Neutrophil (primary cell): ENCODE data around the gene ACY1.

Source experiments
- H3K27ac ChIP-seq: fragments of 200-600 bp; sonication (generic); 2 replicates; pipeline ENCODE4 v1.5.1; 2016; ENCODE audit warnings: mild to moderate bottlenecking, moderate library complexity
- H3K27me3 ChIP-seq: fragments of 200-600 bp; sonication (generic); 2 replicates; pipeline ENCODE4 v1.6.0; 2016; ENCODE audit warnings: mild to moderate bottlenecking
- H3K36me3 ChIP-seq: fragments of 200-600 bp; sonication (generic); 2 replicates; pipeline ENCODE4 v1.5.1; 2017
- H3K4me1 ChIP-seq, 2 experiments: fragments of 200-600 bp in 1 of 2; sonication (generic) in 1 of 2; 1 replicate in 1 of 2; 2 replicates in 1 of 2; pipeline versions ENCODE4 v1.5.1 to v1.6.1; 2013 to 2016; ENCODE audit warnings: low read depth in 1 of 2, low read length in 1 of 2, mild to moderate bottlenecking in 1 of 2, moderate library complexity in 1 of 2; ENCODE audit not compliant: control insufficient read depth in 1 of 2, insufficient read depth in 1 of 2
- H3K4me3 ChIP-seq, 2 experiments: fragments of 200-600 bp in 1 of 2; sonication (generic) in 1 of 2; 1 replicate in 1 of 2; 2 replicates in 1 of 2; pipeline ENCODE4 v1.5.1; 2013 to 2016; ENCODE audit warnings: low read depth in 1 of 2, low read length in 1 of 2, mild to moderate bottlenecking in 1 of 2, moderate library complexity in 1 of 2
- H3K9me3 ChIP-seq: fragments of 200-600 bp; sonication (generic); 2 replicates; pipeline ENCODE4 v1.5.1; 2016
- CTCF ChIP-seq: fragments of 200-600 bp; sonication (generic); IDR thresholded peaks from 2 replicates; pipeline ENCODE4 v1.5.1; 2016; ENCODE audit warnings: antibody characterized with exemption

The ACY1 gene

GRCh38 chr3:51941798-51942602 is 41.3 kb upstream of the ACY1 start, which contains the start of the genes PARP3 and RRP9:
Gene PARP3 (plus strand): TSS chr3:51942363. CDS start chr3:51943356, 993 bp downstream.
Gene RRP9 (minus strand): TSS chr3:51941904. CDS start chr3:51941867, 37 bp downstream.
- H3K27me3 ChIP-seq: no peaks in the 10 kb centered on the region
- H3K36me3 ChIP-seq: peaks cover 5% of the 10 kb centered on the region
- peak; percentile 100 for TF ChIP-seq CTCF
- peak within 1 kb of the TSS; percentile 59 to 92 for H3K4me3 ChIP-seq
- peak within 1 kb of the TSS; percentile 67 for H3K27ac ChIP-seq
- peaks cover 16 to 21% of the 10 kb centered on the region in 2 experiments for H3K4me1 ChIP-seq
- H3K9me3 ChIP-seq: no peaks in the 10 kb centered on the region

GRCh38 chr3:51942603-51943450 is 40.5 kb upstream of the ACY1 start:
- no peak for TF ChIP-seq CTCF
- Histone ChIP-seq H3K27ac (peak overlapping the region; percentile 67), H3K4me3 (peak overlapping the region; percentile 59 to 92), H3K36me3 (no peaks in the 10 kb centered on the region), H3K27me3 (no peaks in the 10 kb centered on the region), H3K9me3 (no peaks in the 10 kb centered on the region), H3K4me1 (peaks cover 16 to 21% of the 10 kb centered on the region in 2 experiments)

GRCh38 chr3:51943451-51944391 is 39.6 kb upstream of the ACY1 start:
- Histone ChIP-seq H3K4me3 (no peak overlapping the region), H3K36me3 (no peaks in the 10 kb centered on the region), H3K27me3 (no peaks in the 10 kb centered on the region), H3K4me1 (peaks cover 16 to 21% of the 10 kb centered on the region in 2 experiments), H3K27ac (no peak overlapping the region), H3K9me3 (no peaks in the 10 kb centered on the region)
- no peak for TF ChIP-seq CTCF

GRCh38 chr3:51944451-51945021 is 38.8 kb upstream of the ACY1 start:
- TF ChIP-seq CTCF: no peak
- Histone ChIP-seq H3K36me3 (no peaks in the 10 kb centered on the region), H3K4me1 (peaks cover 16 to 21% of the 10 kb centered on the region in 2 experiments), H3K27me3 (no peaks in the 10 kb centered on the region), H3K9me3 (no peaks in the 10 kb centered on the region), H3K4me3 (no peak overlapping the region), H3K27ac (no peak overlapping the region)
